Brain microvascular endothelial cell (primary cell): ENCODE data around the gene PAN2.

ENCODE experiments used
- DNase-seq: peaks from one replicate; pipeline ENCODE4 v3.0.0-alpha.2; 2020
- H3K27ac ChIP-seq: fragments of 250-450 bp; sonication (Bioruptor Pico); 2 replicates; pipeline ENCODE4 v1.5.1; 2020; ENCODE audit warnings: mild to moderate bottlenecking, moderate library complexity
- H3K27me3 ChIP-seq: fragments of 250-450 bp; sonication (Bioruptor Pico); replicated peaks from 2 replicates; pipeline ENCODE4 v1.5.1; 2020; ENCODE audit warnings: mild to moderate bottlenecking
- H3K36me3 ChIP-seq: fragments of 250-450 bp; sonication (Bioruptor Pico); replicated peaks from 2 replicates; pipeline ENCODE4 v1.5.1; 2020; ENCODE audit warnings: mild to moderate bottlenecking
- H3K4me3 ChIP-seq: 2 replicates; pipeline ENCODE4 v1.5.1; 2011; ENCODE audit warnings: low read depth, mild to moderate bottlenecking, control low read depth, low read length, moderate library complexity
- in situ Hi-C: cut with HindIII; loops from 2 replicates; pipeline ENCODE4 v1.10.0; 2017; ENCODE audit warnings: low sequenced_read_pairs, low pct_ligation_motif_present
- TF ChIP-seq, protein P1 (sequence below): IDR thresholded peaks from 2 replicates; pipeline ENCODE4 v1.5.1; 2011; ENCODE audit warnings: low read depth, mild to moderate bottlenecking, moderate library complexity, low read length, control low read depth, inconsistent platforms; ENCODE audit errors: missing control alignments

Gene PAN2

GRCh38 chr12:56317675-56318074 lies 16.1 kb downstream of the PAN2 start:
- H3K4me3 ChIP-seq: no peak overlapping the region
- TF ChIP-seq, protein P1, sequence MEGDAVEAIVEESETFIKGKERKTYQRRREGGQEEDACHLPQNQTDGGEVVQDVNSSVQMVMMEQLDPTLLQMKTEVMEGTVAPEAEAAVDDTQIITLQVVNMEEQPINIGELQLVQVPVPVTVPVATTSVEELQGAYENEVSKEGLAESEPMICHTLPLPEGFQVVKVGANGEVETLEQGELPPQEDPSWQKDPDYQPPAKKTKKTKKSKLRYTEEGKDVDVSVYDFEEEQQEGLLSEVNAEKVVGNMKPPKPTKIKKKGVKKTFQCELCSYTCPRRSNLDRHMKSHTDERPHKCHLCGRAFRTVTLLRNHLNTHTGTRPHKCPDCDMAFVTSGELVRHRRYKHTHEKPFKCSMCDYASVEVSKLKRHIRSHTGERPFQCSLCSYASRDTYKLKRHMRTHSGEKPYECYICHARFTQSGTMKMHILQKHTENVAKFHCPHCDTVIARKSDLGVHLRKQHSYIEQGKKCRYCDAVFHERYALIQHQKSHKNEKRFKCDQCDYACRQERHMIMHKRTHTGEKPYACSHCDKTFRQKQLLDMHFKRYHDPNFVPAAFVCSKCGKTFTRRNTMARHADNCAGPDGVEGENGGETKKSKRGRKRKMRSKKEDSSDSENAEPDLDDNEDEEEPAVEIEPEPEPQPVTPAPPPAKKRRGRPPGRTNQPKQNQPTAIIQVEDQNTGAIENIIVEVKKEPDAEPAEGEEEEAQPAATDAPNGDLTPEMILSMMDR: no peak
- DNase-seq: no peak
- in situ Hi-C loops: no loop called here
- H3K27me3 ChIP-seq: no peaks in the 10 kb centered on the region
- peaks cover 4% of the 10 kb centered on the region for H3K36me3 ChIP-seq
- no peak overlapping the region for H3K27ac ChIP-seq

- in situ Hi-C loops: no loop called here
- H3K36me3 ChIP-seq: peaks cover 15% of the 10 kb centered on the region
- H3K4me3 ChIP-seq: peak within 1 kb of the TSS; percentile 95
- DNase-seq: peak; percentile 98
- H3K27me3 ChIP-seq: no peaks in the 10 kb centered on the region
- TF ChIP-seq, protein P1: peak; percentile 22
- peak within 1 kb of the TSS; percentile 91 for H3K27ac ChIP-seq
Measured at GRCh38 chr12:56315622-56316473, 18.0 kb downstream of the PAN2 start, which contains the start of gene CNPY2. Gene CNPY2 (minus strand): TSS chr12:56315988. CDS start chr12:56315217, 771 bp downstream.

- Histone ChIP-seq H3K36me3 (peaks cover 19% of the 10 kb centered on the region), H3K27ac (peak overlapping the region; percentile 91), H3K4me3 (peak overlapping the region; percentile 95), H3K27me3 (no peaks in the 10 kb centered on the region)
- DNase-seq: peak; percentile 11
- in situ Hi-C loops: no loop called here
- TF ChIP-seq, protein P1: no peak
Measured at GRCh38 chr12:56315249-56315621, 18.6 kb downstream of the PAN2 start.

- Histone ChIP-seq H3K4me3 (no peak overlapping the region), H3K27ac (no peak overlapping the region), H3K36me3 (peaks cover 43% of the 10 kb centered on the region), H3K27me3 (no peaks in the 10 kb centered on the region)
- no peak for DNase-seq
- in situ Hi-C loops: no loop called here
- TF ChIP-seq, protein P1: no peak
Measured at GRCh38 chr12:56311003-56311402, 22.8 kb downstream of the PAN2 start.

GRCh38 chr12:56308714-56309113 lies 25.1 kb downstream of the PAN2 start:
- in situ Hi-C loops: no loop called here
- peaks cover 48% of the 10 kb centered on the region for H3K36me3 ChIP-seq
- TF ChIP-seq, protein P1: no peak

More at GRCh38 chr12:56308714-56309113, 25.1 kb downstream of the PAN2 start:
- Histone ChIP-seq H3K4me3 (no peak overlapping the region), H3K27me3 (no peaks in the 10 kb centered on the region), H3K27ac (no peak overlapping the region)
- no peak for DNase-seq
